HG03045 (cell line): Measurements from ENCODE around the gene DLG2.

Source experiments
- ATAC-seq: cut with Tn5 transposase; IDR thresholded peaks from one replicate; pipeline ENCODE4 v1.9.1; 2021; ENCODE audit warnings: mild to moderate bottlenecking, moderate library complexity; ENCODE audit not compliant: unreplicated experiment

Gene DLG2

GRCh38 chr11:84541731-84542340 lies 1085.3 kb downstream of the DLG2 start:
- ATAC-seq: no peak

- no peak for ATAC-seq
These were observed 1090.7 kb downstream of the DLG2 start for GRCh38 chr11:84536456-84536855.

GRCh38 chr11:84532364-84532763 lies 1094.8 kb downstream of the DLG2 start:
- no peak for ATAC-seq

GRCh38 chr11:84526250-84526649 lies 1100.9 kb downstream of the DLG2 start:
- no peak for ATAC-seq

- no peak for ATAC-seq
These were observed 1102.6 kb downstream of the DLG2 start for GRCh38 chr11:84524422-84525051.

- no peak for ATAC-seq
These were observed 1104.8 kb downstream of the DLG2 start for GRCh38 chr11:84522331-84522730.

- no peak for ATAC-seq
These were observed 1108.4 kb downstream of the DLG2 start for GRCh38 chr11:84518631-84519183.

GRCh38 chr11:84514436-84514835 lies 1112.7 kb downstream of the DLG2 start:
- ATAC-seq: no peak

- no peak for ATAC-seq
These were observed 1123.6 kb downstream of the DLG2 start for GRCh38 chr11:84503503-84503902.

- no peak for ATAC-seq
These were observed 1125.4 kb downstream of the DLG2 start for GRCh38 chr11:84501750-84502149.

GRCh38 chr11:84497981-84498411 lies 1129.1 kb downstream of the DLG2 start:
- ATAC-seq: no peak

- ATAC-seq: no peak
These were observed 1130.0 kb downstream of the DLG2 start for GRCh38 chr11:84497181-84497580.

GRCh38 chr11:84496122-84496521 lies 1131.0 kb downstream of the DLG2 start:
- no peak for ATAC-seq

- no peak for ATAC-seq
These were observed 1147.0 kb downstream of the DLG2 start for GRCh38 chr11:84480131-84480530.

- no peak for ATAC-seq
These were observed 1150.6 kb downstream of the DLG2 start for GRCh38 chr11:84476581-84476980.

- no peak for ATAC-seq
These were observed 1155.6 kb downstream of the DLG2 start for GRCh38 chr11:84471501-84471900.

- no peak for ATAC-seq
These were observed 1158.9 kb downstream of the DLG2 start for GRCh38 chr11:84468235-84468634.

- no peak for ATAC-seq
These were observed 1162.1 kb downstream of the DLG2 start for GRCh38 chr11:84465040-84465439.

- no peak for ATAC-seq
These were observed 1171.5 kb downstream of the DLG2 start for GRCh38 chr11:84455691-84456090.

GRCh38 chr11:84452211-84452610 lies 1174.9 kb downstream of the DLG2 start:
- no peak for ATAC-seq

GRCh38 chr11:84438565-84438964 lies 1188.6 kb downstream of the DLG2 start:
- no peak for ATAC-seq
